ENCODE data around the gene TENM3.
A peak's percentile ranks its signal among the peaks of the same experiment; 100 is the strongest.

TENM3 gene

GRCh38 chr4:182337366-182337765, 94.2 kb downstream of the TENM3 start:
- Mint-ChIP-seq H3K27me3 (ENCODE audit: low read depth) (no peaks in the 10 kb centered on the region), H3K27ac (peak overlapping the region in 2 of 3 experiments; percentile 31 to 51), H3K4me3 (no peak overlapping the region), H3K36me3 (ENCODE audit: low read depth) (peaks cover 25% of the 10 kb centered on the region), H3K4me1 (peaks cover 22% of the 10 kb centered on the region), H3K9me3 (peaks cover 4% of the 10 kb centered on the region)
- TF ChIP-seq CTCF (IDR thresholded peaks at IDR 0.05; ENCODE audit: unreplicated experiment in 3 of 3), result no peak

- TF ChIP-seq CTCF (IDR thresholded peaks at IDR 0.05; ENCODE audit: unreplicated experiment in 3 of 3), result no peak
- H3K4me3 Mint-ChIP-seq, result no peak overlapping the region
- peaks cover 4% of the 10 kb centered on the region for H3K9me3 Mint-ChIP-seq
- peaks cover 22% of the 10 kb centered on the region for H3K4me1 Mint-ChIP-seq
- no peaks in the 10 kb centered on the region for H3K27me3 Mint-ChIP-seq (ENCODE audit: low read depth)
- peak overlapping the region in 2 of 3 experiments; percentile 19 to 31 for H3K27ac Mint-ChIP-seq
- peaks cover 25% of the 10 kb centered on the region for H3K36me3 Mint-ChIP-seq (ENCODE audit: low read depth)
Observed at GRCh38 chr4:182338063-182338462, 94.9 kb downstream of the TENM3 start.

- peaks cover 26% of the 10 kb centered on the region for H3K4me1 Mint-ChIP-seq
- TF ChIP-seq CTCF (IDR thresholded peaks at IDR 0.05; ENCODE audit: unreplicated experiment in 3 of 3), result no peak
- H3K4me3 Mint-ChIP-seq, result no peak overlapping the region
- H3K27me3 Mint-ChIP-seq (ENCODE audit: low read depth), result no peaks in the 10 kb centered on the region
- H3K9me3 Mint-ChIP-seq, result peaks cover 4% of the 10 kb centered on the region
- H3K36me3 Mint-ChIP-seq (ENCODE audit: low read depth), result peaks cover 25% of the 10 kb centered on the region
- peak overlapping the region; percentile 52 to 87 (median 78) for H3K27ac Mint-ChIP-seq
Observed at GRCh38 chr4:182338746-182339145, 95.5 kb downstream of the TENM3 start.

- Mint-ChIP-seq H3K36me3 (ENCODE audit: low read depth) (peaks cover 25% of the 10 kb centered on the region), H3K9me3 (peaks cover 4% of the 10 kb centered on the region), H3K4me1 (peaks cover 28% of the 10 kb centered on the region), H3K4me3 (no peak overlapping the region), H3K27ac (peak overlapping the region; percentile 52 to 87 (median 78)), H3K27me3 (ENCODE audit: low read depth) (no peaks in the 10 kb centered on the region)
- TF ChIP-seq CTCF (IDR thresholded peaks at IDR 0.05; ENCODE audit: unreplicated experiment in 3 of 3), result no peak
Observed at GRCh38 chr4:182339221-182339641, 96.0 kb downstream of the TENM3 start.

GRCh38 chr4:182343453-182343852, 100.3 kb downstream of the TENM3 start:
- Mint-ChIP-seq H3K4me1 (peaks cover 31% of the 10 kb centered on the region), H3K9me3 (no peaks in the 10 kb centered on the region), H3K36me3 (ENCODE audit: low read depth) (no peaks in the 10 kb centered on the region), H3K4me3 (no peak overlapping the region), H3K27ac (peak overlapping the region in 1 of 3 experiments; percentile 50), H3K27me3 (ENCODE audit: low read depth) (peaks cover 5% of the 10 kb centered on the region)
- no peak for TF ChIP-seq CTCF (IDR thresholded peaks at IDR 0.05; ENCODE audit: unreplicated experiment in 3 of 3)

GRCh38 chr4:182344968-182345367, 101.8 kb downstream of the TENM3 start:
- Mint-ChIP-seq H3K27me3 (ENCODE audit: low read depth) (peaks cover 5% of the 10 kb centered on the region), H3K36me3 (ENCODE audit: low read depth) (no peaks in the 10 kb centered on the region), H3K4me1 (peaks cover 26% of the 10 kb centered on the region), H3K9me3 (no peaks in the 10 kb centered on the region), H3K4me3 (no peak overlapping the region), H3K27ac (peak overlapping the region in 1 of 3 experiments; percentile 9)
- no peak for TF ChIP-seq CTCF (IDR thresholded peaks at IDR 0.05; ENCODE audit: unreplicated experiment in 3 of 3)

Measured in nephron (organoid).